HG03196 (cell line): ENCODE results near the gene CCNL2.

Experiments
- ATAC-seq: cut with Tn5 transposase; IDR thresholded peaks from one replicate; pipeline ENCODE4 v1.9.1; 2021; ENCODE audit not compliant: unreplicated experiment

CCNL2 gene

GRCh38 chr1:1344655-1345361 is 54.3 kb downstream of the CCNL2 start:
- no peak for ATAC-seq

GRCh38 chr1:1343811-1344421 is 55.2 kb downstream of the CCNL2 start:
- no peak for ATAC-seq

GRCh38 chr1:1342584-1343115 is 56.5 kb downstream of the CCNL2 start:
- no peak for ATAC-seq

GRCh38 chr1:1342061-1342562 is 57.0 kb downstream of the CCNL2 start:
- no peak for ATAC-seq

- ATAC-seq: no peak
Observed at GRCh38 chr1:1341549-1342021, 57.5 kb downstream of the CCNL2 start.

GRCh38 chr1:1340791-1341548 is 58.2 kb downstream of the CCNL2 start:
- ATAC-seq: no peak

GRCh38 chr1:1340185-1340584 is 59.0 kb downstream of the CCNL2 start:
- ATAC-seq: no peak

GRCh38 chr1:1338278-1338677 is 60.9 kb downstream of the CCNL2 start:
- no peak for ATAC-seq

- ATAC-seq: no peak
Observed at GRCh38 chr1:1337793-1338147, 61.4 kb downstream of the CCNL2 start.

- no peak for ATAC-seq
Observed at GRCh38 chr1:1336931-1337792, 62.0 kb downstream of the CCNL2 start.

GRCh38 chr1:1336446-1336845 is 62.7 kb downstream of the CCNL2 start:
- ATAC-seq: no peak

GRCh38 chr1:1335792-1336248 is 63.3 kb downstream of the CCNL2 start:
- ATAC-seq: no peak
